Measurements from ENCODE around the gene FTCDNL1. TPM values are rescaled to one million over a fixed set of nuclear protein-coding genes. Genes with fewer than 3 reads are reported as not detected.

The FTCDNL1 gene
- total RNA-seq, 1 experiment from 2014 or later = 0.11 TPM

DNA sequence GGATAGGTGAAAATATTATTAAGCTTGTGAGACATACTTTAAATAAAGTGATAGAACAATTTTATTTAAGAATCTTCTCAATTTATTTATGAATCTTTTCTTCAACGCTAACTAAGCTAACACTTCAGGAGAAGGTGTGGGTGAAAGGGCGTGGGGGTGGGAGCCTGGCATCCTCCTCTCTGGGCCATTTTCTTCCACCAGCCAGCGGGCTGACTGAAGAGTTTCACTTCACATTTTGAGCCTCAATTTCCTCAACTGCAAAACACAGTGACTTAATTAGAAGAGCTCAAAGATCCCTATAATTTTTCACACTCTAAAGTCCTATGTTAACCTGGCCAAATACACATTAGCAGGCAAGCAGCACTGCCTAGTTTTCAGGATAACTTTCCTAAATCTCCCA, 94.8 kb downstream of the FTCDNL1 start:
- ATAC-seq (no peak), DNase-seq (no peak)
- Histone ChIP-seq H4K20me1 (ENCODE audit: low read length) (no peaks in the 10 kb centered on the region), H3K36me3 (ENCODE audit: low read depth, low read length) (no peaks in the 10 kb centered on the region), H3K9ac (ENCODE audit: low read length) (no peak overlapping the region), H3K9me3 (ENCODE audit: low read length) (no peaks in the 10 kb centered on the region), H3K27ac (ENCODE audit: low read length) (no peak overlapping the region), H3F3A (ENCODE audit: low read length, unreplicated experiment) (no peaks in the 10 kb centered on the region), H3K27me3 (ENCODE audit: low read length) (peaks cover 61% of the 10 kb centered on the region), H3K4me1 (ENCODE audit: insufficient read depth, low read length) (no peaks in the 10 kb centered on the region), H3K9me2 (replicated peaks; ENCODE audit: low read length) (no peaks in the 10 kb centered on the region), H3K4me2 (ENCODE audit: low read length) (no peak overlapping the region), H3K79me2 (ENCODE audit: low read length) (no peaks in the 10 kb centered on the region), H3K4me3 (ENCODE audit: low read length) (no peak overlapping the region), H2AFZ (ENCODE audit: low read length) (no peak overlapping the region)
- BruUV-seq (replicated peaks) = no TSS peak
- intact Hi-C loops (cut with micrococcal nuclease) = no loop called here
- CTCF ChIA-PET = no interaction called here
- TF ChIP-seq EZH2phosphoT487 (IDR thresholded peaks at IDR 0.05; ENCODE audit: borderline replicate concordance, low read length) (no peak), EZH2 (IDR thresholded peaks at IDR 0.05; ENCODE audit: low read length, unreplicated experiment) (no peak)
- TF ChIP-seq, protein P1, sequence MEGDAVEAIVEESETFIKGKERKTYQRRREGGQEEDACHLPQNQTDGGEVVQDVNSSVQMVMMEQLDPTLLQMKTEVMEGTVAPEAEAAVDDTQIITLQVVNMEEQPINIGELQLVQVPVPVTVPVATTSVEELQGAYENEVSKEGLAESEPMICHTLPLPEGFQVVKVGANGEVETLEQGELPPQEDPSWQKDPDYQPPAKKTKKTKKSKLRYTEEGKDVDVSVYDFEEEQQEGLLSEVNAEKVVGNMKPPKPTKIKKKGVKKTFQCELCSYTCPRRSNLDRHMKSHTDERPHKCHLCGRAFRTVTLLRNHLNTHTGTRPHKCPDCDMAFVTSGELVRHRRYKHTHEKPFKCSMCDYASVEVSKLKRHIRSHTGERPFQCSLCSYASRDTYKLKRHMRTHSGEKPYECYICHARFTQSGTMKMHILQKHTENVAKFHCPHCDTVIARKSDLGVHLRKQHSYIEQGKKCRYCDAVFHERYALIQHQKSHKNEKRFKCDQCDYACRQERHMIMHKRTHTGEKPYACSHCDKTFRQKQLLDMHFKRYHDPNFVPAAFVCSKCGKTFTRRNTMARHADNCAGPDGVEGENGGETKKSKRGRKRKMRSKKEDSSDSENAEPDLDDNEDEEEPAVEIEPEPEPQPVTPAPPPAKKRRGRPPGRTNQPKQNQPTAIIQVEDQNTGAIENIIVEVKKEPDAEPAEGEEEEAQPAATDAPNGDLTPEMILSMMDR (conservative IDR thresholded peaks at IDR 0.05; ENCODE audit: low read depth, low read length) = no peak
- POLR2A ChIA-PET (ENCODE audit: unreplicated experiment) = no interaction called here

DNA sequence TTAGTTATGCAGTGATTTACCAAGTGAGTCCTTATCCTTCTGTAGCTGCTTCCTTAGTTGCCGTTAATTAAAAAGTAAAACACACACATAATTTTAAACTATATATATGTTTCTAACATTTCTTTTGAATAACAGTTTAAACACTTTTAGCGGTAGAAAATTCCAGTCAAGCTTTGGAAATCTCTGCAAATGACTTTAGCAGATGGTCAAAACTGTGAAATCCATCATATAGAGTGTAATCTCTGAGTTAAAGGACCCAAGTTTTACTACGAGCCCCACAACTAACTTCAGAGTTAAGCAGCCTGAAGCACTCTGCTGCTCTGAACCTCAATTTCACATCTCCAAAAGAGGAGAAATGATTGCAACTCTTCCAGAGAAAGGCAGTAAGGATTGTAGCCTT, 96.2 kb downstream of the FTCDNL1 start:
- H3K27me3 ChIP-seq (ENCODE audit: low read length) = peaks cover 62% of the 10 kb centered on the region
- POLR2A ChIA-PET (ENCODE audit: unreplicated experiment) = no interaction called here
- H3K9me3 ChIP-seq (ENCODE audit: low read length) = no peaks in the 10 kb centered on the region
- TF ChIP-seq EZH2phosphoT487 (IDR thresholded peaks at IDR 0.05; ENCODE audit: borderline replicate concordance, low read length) (no peak), EZH2 (IDR thresholded peaks at IDR 0.05; ENCODE audit: low read length, unreplicated experiment) (no peak)
- TF ChIP-seq, protein P1 (conservative IDR thresholded peaks at IDR 0.05; ENCODE audit: low read depth, low read length) = no peak
- intact Hi-C loops (cut with micrococcal nuclease) = no loop called here
- no peaks in the 10 kb centered on the region for H3K4me1 ChIP-seq (ENCODE audit: insufficient read depth, low read length)
- H2AFZ ChIP-seq (ENCODE audit: low read length) = no peak overlapping the region
- H3K9ac ChIP-seq (ENCODE audit: low read length) = no peak overlapping the region
- ATAC-seq (no peak), DNase-seq (no peak)
- H3K27ac ChIP-seq (ENCODE audit: low read length) = no peak overlapping the region
- H3K4me2 ChIP-seq (ENCODE audit: low read length) = no peak overlapping the region
- H3K79me2 ChIP-seq (ENCODE audit: low read length) = no peaks in the 10 kb centered on the region
- H3K9me2 ChIP-seq (replicated peaks; ENCODE audit: low read length) = no peaks in the 10 kb centered on the region
- no peak overlapping the region for H3K4me3 ChIP-seq (ENCODE audit: low read length)
- no peaks in the 10 kb centered on the region for H3F3A ChIP-seq (ENCODE audit: low read length, unreplicated experiment)
- no peaks in the 10 kb centered on the region for H3K36me3 ChIP-seq (ENCODE audit: low read depth, low read length)
- CTCF ChIA-PET = no interaction called here
- no peaks in the 10 kb centered on the region for H4K20me1 ChIP-seq (ENCODE audit: low read length)
- BruUV-seq (replicated peaks) = no TSS peak

GRCh38 chr2:199751492-199752120, 99.4 kb downstream of the FTCDNL1 start:
- no TSS peak for BruUV-seq (replicated peaks)
- intact Hi-C loops (cut with micrococcal nuclease) = no loop called here

More at GRCh38 chr2:199751492-199752120, 99.4 kb downstream of the FTCDNL1 start:
- Histone ChIP-seq H3K79me2 (ENCODE audit: low read length) (no peaks in the 10 kb centered on the region), H3K27me3 (ENCODE audit: low read length) (peaks cover 71% of the 10 kb centered on the region), H3K9ac (ENCODE audit: low read length) (no peak overlapping the region), H3K4me2 (ENCODE audit: low read length) (no peak overlapping the region), H3K36me3 (ENCODE audit: low read depth, low read length) (no peaks in the 10 kb centered on the region), H3K9me2 (replicated peaks; ENCODE audit: low read length) (no peaks in the 10 kb centered on the region), H3K27ac (ENCODE audit: low read length) (no peak overlapping the region), H3K4me3 (ENCODE audit: low read length) (no peak overlapping the region), H3K9me3 (ENCODE audit: low read length) (no peaks in the 10 kb centered on the region), H3K4me1 (ENCODE audit: insufficient read depth, low read length) (no peaks in the 10 kb centered on the region), H2AFZ (ENCODE audit: low read length) (no peak overlapping the region), H3F3A (ENCODE audit: low read length, unreplicated experiment) (no peaks in the 10 kb centered on the region), H4K20me1 (ENCODE audit: low read length) (no peaks in the 10 kb centered on the region)
- CTCF ChIA-PET = no interaction called here
- POLR2A ChIA-PET (ENCODE audit: unreplicated experiment) = no interaction called here
- no peak for ATAC-seq
- DNase-seq = no peak
- TF ChIP-seq EZH2 (IDR thresholded peaks at IDR 0.05; ENCODE audit: low read length, unreplicated experiment) (no peak), EZH2phosphoT487 (IDR thresholded peaks at IDR 0.05; ENCODE audit: borderline replicate concordance, low read length) (no peak)
- TF ChIP-seq, protein P1 (conservative IDR thresholded peaks at IDR 0.05; ENCODE audit: low read depth, low read length) = no peak

Measured in PC-3 (cell line).